ENCODE measurements around the gene KANTR. TPM values are rescaled to one million over a fixed set of nuclear protein-coding genes. Genes with fewer than 3 reads are reported as not detected.
"Not testable (repeated sequence)": the region's sequence is repeated elsewhere in the genome, so short reads cannot be mapped to it uniquely, and the experiment has no call there.

Gene KANTR
- polyA plus RNA-seq, 4 donors: 8.8 to 49.3 (median 24.5) TPM

GRCh38 chrX:53122013-53122412 is 28.1 kb downstream of the KANTR start:
- no peak for DNase-seq (ENCODE audit: low read depth in 4 of 4, low spot score in 2 of 4)

GRCh38 chrX:53125506-53125905 is 31.6 kb downstream of the KANTR start:
- no peak for DNase-seq (ENCODE audit: low read depth in 4 of 4, low spot score in 2 of 4)

GRCh38 chrX:53126377-53126776 is 32.4 kb downstream of the KANTR start:
- DNase-seq (ENCODE audit: low read depth in 4 of 4, low spot score in 2 of 4): no peak

- DNase-seq (ENCODE audit: low read depth in 4 of 4, low spot score in 2 of 4): no peak
Observed at GRCh38 chrX:53128097-53128749, 34.3 kb downstream of the KANTR start.

GRCh38 chrX:53133400-53133799 is 39.5 kb downstream of the KANTR start:
- no peak for DNase-seq (ENCODE audit: low read depth in 4 of 4, low spot score in 2 of 4)

- DNase-seq (ENCODE audit: low read depth in 4 of 4, low spot score in 2 of 4): no peak
Observed at GRCh38 chrX:53135581-53135980, 41.6 kb downstream of the KANTR start.

GRCh38 chrX:53153581-53153980 is 59.6 kb downstream of the KANTR start:
- DNase-seq (ENCODE audit: low read depth in 4 of 4, low spot score in 2 of 4): no peak

GRCh38 chrX:53155512-53156206 is 61.7 kb downstream of the KANTR start:
- no peak for DNase-seq (ENCODE audit: low read depth in 4 of 4, low spot score in 2 of 4)

- DNase-seq (ENCODE audit: low read depth in 4 of 4, low spot score in 2 of 4): no peak
Observed at GRCh38 chrX:53156207-53156596, 62.3 kb downstream of the KANTR start.

- no peak for DNase-seq (ENCODE audit: low read depth in 4 of 4, low spot score in 2 of 4)
Observed at GRCh38 chrX:53159184-53159583, 65.2 kb downstream of the KANTR start.

- DNase-seq (ENCODE audit: low read depth in 4 of 4, low spot score in 2 of 4): no peak
Observed at GRCh38 chrX:53160297-53160983, 66.5 kb downstream of the KANTR start.

- DNase-seq (ENCODE audit: low read depth in 4 of 4, low spot score in 2 of 4): no peak
Observed at GRCh38 chrX:53163436-53163835, 69.5 kb downstream of the KANTR start.

- not testable (repeated sequence) for DNase-seq (ENCODE audit: low read depth in 4 of 4, low spot score in 2 of 4)
Observed at GRCh38 chrX:53164566-53164965, 70.6 kb downstream of the KANTR start.

- DNase-seq (ENCODE audit: low read depth in 4 of 4, low spot score in 2 of 4): no peak
Observed at GRCh38 chrX:53166103-53166502, 72.2 kb downstream of the KANTR start.

GRCh38 chrX:53171356-53171755 is 77.4 kb downstream of the KANTR start:
- no peak for DNase-seq (ENCODE audit: low read depth in 4 of 4, low spot score in 2 of 4)

Other genes starting within 250 kb of the KANTR start
- gene XAGE3, start 226.1 kb upstream of the KANTR start, polyA plus RNA-seq (ENCODE audit: insufficient read length in 4 of 4): not detected
- gene FAM156B, start 196.8 kb upstream of the KANTR start, polyA plus RNA-seq (ENCODE audit: insufficient read length in 4 of 4): 10 to 100 TPM; 15.5 to 22.9 (median 18.1) TPM
- gene FAM156A, start 135.6 kb upstream of the KANTR start, polyA plus RNA-seq (ENCODE audit: insufficient read length in 4 of 4): 10 to 100 TPM; 16.5 to 45.2 (median 27.7) TPM
- gene GPR173, start 45.4 kb upstream of the KANTR start, polyA plus RNA-seq (ENCODE audit: insufficient read length in 4 of 4): 10 to 100 TPM; 10.5 to 30.3 (median 21.3) TPM
- gene TSPYL2, start 11.8 kb upstream of the KANTR start, polyA plus RNA-seq (ENCODE audit: insufficient read length in 4 of 4): 10 to 100 TPM; 19.5 to 40.0 (median 32.7) TPM
- 10 to 100 TPM; 65.0 to 80.6 (median 72.1) TPM for gene KDM5C, start 131.1 kb downstream of the KANTR start, polyA plus RNA-seq (ENCODE audit: insufficient read length in 4 of 4)
- gene IQSEC2, start 187.4 kb downstream of the KANTR start, polyA plus RNA-seq (ENCODE audit: insufficient read length in 4 of 4): 10 to 100 TPM; 12.3 to 18.0 (median 15.2) TPM

Data from left renal cortex interstitium (tissue), 4 donors.